H9 (cell line): ENCODE data around the gene NFE2. TPM values are rescaled to one million over a fixed set of nuclear protein-coding genes. Genes with fewer than 3 reads are reported as not detected.

Experiments used
- DNase-seq: peaks from one replicate; pipeline ENCODE4 v3.0.0-alpha.2; 2017
- H2AFZ ChIP-seq: one replicate; pipeline ENCODE4 v1.6.1; 2013; ENCODE audit warnings: mild to moderate bottlenecking, low read length, control low read depth, moderate library complexity
- H2AK5ac ChIP-seq: 2 replicates; pipeline ENCODE4 v1.6.1; 2013; ENCODE audit warnings: low read length, control low read depth, mixed read lengths; ENCODE audit not compliant: insufficient read length
- H2BK120ac ChIP-seq: one replicate; pipeline ENCODE4 v1.6.1; 2013; ENCODE audit warnings: low read depth, mild to moderate bottlenecking, low read length, control low read depth, inconsistent platforms; ENCODE audit not compliant: poor library complexity, severe bottlenecking
- H2BK12ac ChIP-seq: 2 replicates; pipeline ENCODE4 v1.6.1; 2013; ENCODE audit warnings: low read length, control low read depth, mixed read lengths, low read depth; ENCODE audit not compliant: insufficient read length
- H2BK15ac ChIP-seq: 2 replicates; pipeline ENCODE4 v1.6.1; 2013; ENCODE audit warnings: low read depth, low read length, control low read depth
- H2BK20ac ChIP-seq: one replicate; pipeline ENCODE4 v1.6.1; 2013; ENCODE audit warnings: low read depth, mild to moderate bottlenecking, low read length, control low read depth, inconsistent platforms; ENCODE audit not compliant: poor library complexity, severe bottlenecking
- H2BK5ac ChIP-seq: 2 replicates; pipeline ENCODE4 v1.6.1; 2013; ENCODE audit warnings: low read length, control low read depth, mixed read lengths; ENCODE audit not compliant: insufficient read length
- H3K14ac ChIP-seq: 2 replicates; pipeline ENCODE4 v1.6.1; 2013; ENCODE audit warnings: low read length, control low read depth; ENCODE audit not compliant: insufficient read depth
- H3K18ac ChIP-seq: 2 replicates; pipeline ENCODE4 v1.6.1; 2013; ENCODE audit warnings: low read depth, mild to moderate bottlenecking, mixed read lengths, low read length, control low read depth; ENCODE audit not compliant: insufficient read length
- H3K23ac ChIP-seq: 2 replicates; pipeline ENCODE4 v1.6.1; 2013; ENCODE audit warnings: low read length, control low read depth, mixed read lengths, low read depth; ENCODE audit not compliant: insufficient read length
- H3K23me2 ChIP-seq: 2 replicates; pipeline ENCODE4 v1.6.1; 2013; ENCODE audit warnings: low read depth, mild to moderate bottlenecking, mixed read lengths, low read length, control low read depth; ENCODE audit not compliant: insufficient read length, poor library complexity, severe bottlenecking
- H3K27ac ChIP-seq: 2 replicates; pipeline ENCODE4 v1.5.1; 2013; ENCODE audit warnings: low read length, control low read depth, mixed read lengths, low read depth; ENCODE audit not compliant: insufficient read length
- H3K27me3 ChIP-seq: 2 replicates; pipeline ENCODE4 v1.6.1; 2013; ENCODE audit warnings: low read length, control low read depth, inconsistent platforms; ENCODE audit not compliant: insufficient read depth
- H3K4ac ChIP-seq: 2 replicates; pipeline ENCODE4 v1.6.1; 2013; ENCODE audit warnings: low read depth, mild to moderate bottlenecking, control low read depth, inconsistent platforms, low read length, moderate library complexity
- H3K4me1 ChIP-seq: 2 replicates; pipeline ENCODE4 v1.6.1; 2013; ENCODE audit warnings: low read length, control low read depth, inconsistent platforms; ENCODE audit not compliant: insufficient read depth
- H3K4me2 ChIP-seq: 2 replicates; pipeline ENCODE4 v1.6.1; 2013; ENCODE audit warnings: low read length, control low read depth, mixed read lengths; ENCODE audit not compliant: insufficient read length, insufficient read depth
- H3K56ac ChIP-seq: 2 replicates; pipeline ENCODE4 v1.6.1; 2013; ENCODE audit warnings: low read depth, mild to moderate bottlenecking, mixed read lengths, low read length, control low read depth; ENCODE audit not compliant: insufficient read length
- H3K79me1 ChIP-seq: 2 replicates; pipeline ENCODE4 v1.6.1; 2013; ENCODE audit warnings: low read depth, mild to moderate bottlenecking, moderate library complexity, low read length, control low read depth, inconsistent platforms; ENCODE audit not compliant: insufficient read depth, poor library complexity, severe bottlenecking
- H3K79me2 ChIP-seq: 2 replicates; pipeline ENCODE4 v1.6.1; 2013; ENCODE audit warnings: low read length, control low read depth, inconsistent platforms; ENCODE audit not compliant: insufficient read depth
- H3K9ac ChIP-seq: 2 replicates; pipeline ENCODE4 v1.6.1; 2013; ENCODE audit warnings: low read length, control low read depth, mixed read lengths; ENCODE audit not compliant: insufficient read length; ENCODE audit errors: extremely low read depth
- H3K9me3 ChIP-seq: one replicate; pipeline ENCODE4 v1.6.1; 2013; ENCODE audit warnings: low read depth, low read length, inconsistent platforms; ENCODE audit not compliant: control insufficient read depth
- H3T11ph ChIP-seq: one replicate; pipeline ENCODE4 v1.6.1; 2013; ENCODE audit warnings: mild to moderate bottlenecking, low read length, control low read depth, inconsistent platforms
- H4K20me1 ChIP-seq: one replicate; pipeline ENCODE4 v1.6.1; 2013; ENCODE audit not compliant: control insufficient read depth, insufficient read length, insufficient read depth
- H4K5ac ChIP-seq: 2 replicates; pipeline ENCODE4 v1.6.1; 2013; ENCODE audit warnings: low read depth, mild to moderate bottlenecking, mixed read lengths, low read length, control low read depth; ENCODE audit not compliant: insufficient read length
- H4K8ac ChIP-seq: replicated peaks from 2 replicates; pipeline ENCODE4 v1.6.1; 2013; ENCODE audit warnings: low read length, control low read depth, mixed read lengths, low read depth; ENCODE audit not compliant: insufficient read length
- H4K91ac ChIP-seq: 2 replicates; pipeline ENCODE4 v1.6.1; 2013; ENCODE audit warnings: low read depth, mild to moderate bottlenecking, moderate library complexity, mixed read lengths, low read length, control low read depth; ENCODE audit not compliant: insufficient read length
- H3K27ac Mint-ChIP-seq, 3 experiments: 2 replicates in 2 of 3; 3 replicates in 1 of 3; pipeline ENCODE4 v1.8.0; 2020 to 2021; ENCODE audit warnings: mixed read lengths in 3 of 3, mild to moderate bottlenecking in 1 of 3, moderate library complexity in 1 of 3
- H3K27me3 Mint-ChIP-seq: 2 replicates; pipeline ENCODE4 v1.8.0; 2021; ENCODE audit warnings: low read depth, mild to moderate bottlenecking, moderate library complexity, mixed read lengths
- H3K36me3 Mint-ChIP-seq, 3 experiments: 2 replicates in 2 of 3; 3 replicates in 1 of 3; pipeline ENCODE4 v1.8.0; 2020 to 2021; ENCODE audit warnings: low read depth in 3 of 3, mixed read lengths in 3 of 3; ENCODE audit not compliant: insufficient read depth in 1 of 3
- H3K4me1 Mint-ChIP-seq, 2 experiments: 2 replicates each; pipeline ENCODE4 v1.8.0; 2020; ENCODE audit warnings: mixed read lengths in 2 of 2
- H3K4me3 Mint-ChIP-seq, 2 experiments: 2 replicates in 1 of 2; 3 replicates in 1 of 2; pipeline ENCODE4 v1.8.0; 2020 to 2021; ENCODE audit warnings: mild to moderate bottlenecking in 2 of 2, mixed read lengths in 2 of 2, moderate library complexity in 1 of 2
- H3K9me3 Mint-ChIP-seq, 2 experiments: 2 replicates in 1 of 2; 3 replicates in 1 of 2; pipeline ENCODE4 v1.8.0; 2020; ENCODE audit warnings: mild to moderate bottlenecking in 2 of 2, mixed read lengths in 2 of 2, moderate library complexity in 1 of 2
- WGBS: extraction: QIAGEN DNeasy Blood & Tissue Kit; methylation state at CpG from one replicate; pipeline ENCODE4 v1.1.7; 2013; ENCODE audit warnings: missing lambda C conversion rate, low lambda C conversion rate, mixed read lengths; ENCODE audit not compliant: insufficient read length; ENCODE audit errors: extremely low coverage; 5-methylcytosine and 5-hydroxymethylcytosine counted together
- total RNA-seq: library from RNA; stranded (reverse); gene quantifications from 2 replicates; pipeline ENCODE4 v1.2.1, GENCODE V29; 2021
- TF ChIP-seq, protein P1 (sequence below): fragments of 200-600 bp; sonication (generic); conservative IDR thresholded peaks from 3 replicates; pipeline ENCODE4 v1.8.0; 2021; ENCODE audit warnings: antibody characterized with exemption, mild to moderate bottlenecking

NFE2 gene
- total RNA-seq, 1 experiment from 2014 or later: 1.2 TPM

DNA sequence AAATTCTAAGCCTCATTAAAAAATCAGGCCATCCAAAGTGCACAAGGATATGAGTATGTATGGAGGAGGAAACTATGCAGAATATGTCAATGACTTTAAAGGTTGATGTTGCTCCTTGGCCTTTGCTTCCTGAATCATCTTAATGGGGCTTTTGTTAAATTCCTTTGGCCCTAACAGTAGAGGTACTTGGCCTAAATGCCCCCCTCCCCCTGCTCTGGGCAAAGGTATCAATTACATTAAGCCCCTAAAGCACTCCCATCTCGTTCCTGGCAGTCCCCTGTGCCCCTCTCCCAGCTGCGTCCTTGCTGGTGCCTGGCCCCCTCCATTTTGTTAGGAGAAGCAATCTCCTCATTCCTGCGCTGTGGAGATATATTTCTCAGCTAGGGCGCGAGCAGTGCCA, 28.9 kb upstream of the NFE2 start:
- no peaks in the 10 kb centered on the region for H3K23me2 ChIP-seq
- no peak overlapping the region for H3K56ac ChIP-seq
- no peak overlapping the region for H2BK120ac ChIP-seq
- H2BK20ac ChIP-seq: no peak overlapping the region
- TF ChIP-seq, protein P1, sequence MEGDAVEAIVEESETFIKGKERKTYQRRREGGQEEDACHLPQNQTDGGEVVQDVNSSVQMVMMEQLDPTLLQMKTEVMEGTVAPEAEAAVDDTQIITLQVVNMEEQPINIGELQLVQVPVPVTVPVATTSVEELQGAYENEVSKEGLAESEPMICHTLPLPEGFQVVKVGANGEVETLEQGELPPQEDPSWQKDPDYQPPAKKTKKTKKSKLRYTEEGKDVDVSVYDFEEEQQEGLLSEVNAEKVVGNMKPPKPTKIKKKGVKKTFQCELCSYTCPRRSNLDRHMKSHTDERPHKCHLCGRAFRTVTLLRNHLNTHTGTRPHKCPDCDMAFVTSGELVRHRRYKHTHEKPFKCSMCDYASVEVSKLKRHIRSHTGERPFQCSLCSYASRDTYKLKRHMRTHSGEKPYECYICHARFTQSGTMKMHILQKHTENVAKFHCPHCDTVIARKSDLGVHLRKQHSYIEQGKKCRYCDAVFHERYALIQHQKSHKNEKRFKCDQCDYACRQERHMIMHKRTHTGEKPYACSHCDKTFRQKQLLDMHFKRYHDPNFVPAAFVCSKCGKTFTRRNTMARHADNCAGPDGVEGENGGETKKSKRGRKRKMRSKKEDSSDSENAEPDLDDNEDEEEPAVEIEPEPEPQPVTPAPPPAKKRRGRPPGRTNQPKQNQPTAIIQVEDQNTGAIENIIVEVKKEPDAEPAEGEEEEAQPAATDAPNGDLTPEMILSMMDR: no peak
- no peak overlapping the region for H4K8ac ChIP-seq
- no peak overlapping the region for H2AK5ac ChIP-seq
- no peak overlapping the region for H3K23ac ChIP-seq
- no peak overlapping the region for H4K91ac ChIP-seq
- H3T11ph ChIP-seq: no peak overlapping the region
- peak; percentile 57 for DNase-seq
- Mint-ChIP-seq H3K4me1 (peaks cover 19 to 26% of the 10 kb centered on the region in 2 experiments), H3K36me3 (peaks cover 0 to 2% (median 0%) of the 10 kb centered on the region in 3 experiments; a peak in 2 of 7 replicates), H3K9me3 (no peaks in the 10 kb centered on the region), H3K4me3 (no peak overlapping the region), H3K27ac (no peak overlapping the region), H3K27me3 (no peaks in the 10 kb centered on the region)
- H4K20me1 ChIP-seq: no peaks in the 10 kb centered on the region
- no peak overlapping the region for H3K4ac ChIP-seq
- H2BK5ac ChIP-seq: no peak overlapping the region
- no peak overlapping the region for H3K4me2 ChIP-seq
- no peaks in the 10 kb centered on the region; the same call in 1 of the 2 replicates for H3K79me2 ChIP-seq
- H4K5ac ChIP-seq: no peak overlapping the region
- no peaks in the 10 kb centered on the region for H3K9me3 ChIP-seq
- no peaks in the 10 kb centered on the region; the same call in 1 of the 2 replicates for H3K27me3 ChIP-seq
- H3K9ac ChIP-seq: no peak overlapping the region
- H3K4me1 ChIP-seq: no peaks in the 10 kb centered on the region
- no CpG with 5 or more reads among the region's 5 CpGs for WGBS
- H3K79me1 ChIP-seq: no peaks in the 10 kb centered on the region
- no peak overlapping the region for H2BK15ac ChIP-seq
- H2BK12ac ChIP-seq: no peak overlapping the region
- no peak overlapping the region for H2AFZ ChIP-seq
- no peak overlapping the region for H3K18ac ChIP-seq
- no peak overlapping the region for H3K27ac ChIP-seq
- H3K14ac ChIP-seq: no peak overlapping the region
